IMR-90 (cell line): Measurements from ENCODE around the gene EHMT1. TPM values are rescaled to one million over a fixed set of nuclear protein-coding genes. Genes with fewer than 3 reads are reported as not detected.

Experiments used
- ATAC-seq: fragments of 200-7000 bp; cut with Tn5 transposase; 2 replicates; pipeline ENCODE4 v1.9.1; 2020; ENCODE audit warnings: low read depth, mild to moderate bottlenecking, moderate library complexity
- BruUV-seq: library from RNA; stranded (reverse); fragments of 400-500 nt; replicated peaks from 2 replicates; lab custom pipeline; 2021; lab: Mats Ljungman, UMichigan
- CTCF ChIA-PET: fragments of 300-600 bp; formaldehyde crosslinking; extraction: SDS; loops from one replicate; lab custom pipeline; 2021; ENCODE audit warnings: antibody characterized with exemption; lab: Yijun Ruan, JAX
- POLR2A ChIA-PET: fragments of 300-600 bp; sonication (Branson Sonifier 250); formaldehyde crosslinking; loops from one replicate; lab custom pipeline; 2022; ENCODE audit warnings: antibody characterized with exemption; ENCODE audit not compliant: unreplicated experiment; lab: Charles Lee
- DNase-seq: peaks from one replicate; pipeline ENCODE4 v3.0.0; 2013
- H2AFZ ChIP-seq: replicated peaks from 2 replicates; pipeline ENCODE3; 2013; ENCODE audit warnings: low read length, mild to moderate bottlenecking; ENCODE audit not compliant: poor library complexity
- H2AK5ac ChIP-seq: 2 replicates; pipeline ENCODE4 v1.6.1; 2013; ENCODE audit warnings: low read depth, low read length, inconsistent platforms
- H2AK9ac ChIP-seq: replicated peaks from 2 replicates; pipeline ENCODE3; 2013; ENCODE audit warnings: mild to moderate bottlenecking, low read depth, low read length, moderate library complexity; ENCODE audit not compliant: poor library complexity
- H2BK120ac ChIP-seq: 2 replicates; pipeline ENCODE4 v1.6.1; 2013; ENCODE audit warnings: low read depth, low read length, inconsistent platforms
- H2BK15ac ChIP-seq: 3 replicates; pipeline ENCODE4 v1.6.1; 2013; ENCODE audit warnings: low read depth, low read length, inconsistent platforms
- H2BK20ac ChIP-seq: 2 replicates; pipeline ENCODE4 v1.6.1; 2013; ENCODE audit warnings: low read depth, mild to moderate bottlenecking, inconsistent platforms, low read length, moderate library complexity
- H2BK5ac ChIP-seq: 2 replicates; pipeline ENCODE4 v1.6.1; 2013; ENCODE audit warnings: mild to moderate bottlenecking, low read depth, low read length, inconsistent platforms; ENCODE audit not compliant: poor library complexity, severe bottlenecking
- H3K14ac ChIP-seq: replicated peaks from 2 replicates; pipeline ENCODE4 v1.6.1; 2013; ENCODE audit warnings: low read depth, low read length, inconsistent platforms
- H3K18ac ChIP-seq: 2 replicates; pipeline ENCODE4 v1.6.1; 2013; ENCODE audit warnings: low read depth, low read length, control low read depth
- H3K23ac ChIP-seq: 2 replicates; pipeline ENCODE4 v1.6.1; 2013; ENCODE audit warnings: low read depth, low read length, inconsistent platforms
- H3K27ac ChIP-seq: 2 replicates; pipeline ENCODE4 v1.5.1; 2013; ENCODE audit warnings: mild to moderate bottlenecking, control low read depth, low read length; ENCODE audit not compliant: insufficient read depth
- H3K27me3 ChIP-seq: 2 replicates; pipeline ENCODE4 v1.6.1; 2013; ENCODE audit warnings: low read length; ENCODE audit not compliant: control insufficient read depth, insufficient read depth
- H3K36me3 ChIP-seq: 2 replicates; pipeline ENCODE4 v1.6.1; 2013; ENCODE audit warnings: low read length, mixed read lengths; ENCODE audit not compliant: control insufficient read depth, insufficient read depth
- H3K4ac ChIP-seq: 2 replicates; pipeline ENCODE4 v1.6.1; 2013; ENCODE audit warnings: low read depth, low read length, inconsistent platforms
- H3K4me1 ChIP-seq: 2 replicates; pipeline ENCODE4 v1.6.1; 2013; ENCODE audit warnings: low read length, mixed read lengths; ENCODE audit not compliant: control insufficient read depth, insufficient read depth
- H3K4me2 ChIP-seq: 2 replicates; pipeline ENCODE4 v1.6.1; 2013; ENCODE audit warnings: low read depth, mild to moderate bottlenecking, control low read depth, low read length, moderate library complexity
- H3K4me3 ChIP-seq: 2 replicates; pipeline ENCODE4 v1.5.1; 2013; ENCODE audit warnings: low read depth, mild to moderate bottlenecking, control low read depth, low read length, moderate library complexity; ENCODE audit not compliant: insufficient read depth
- H3K56ac ChIP-seq: 2 replicates; pipeline ENCODE4 v1.6.1; 2013; ENCODE audit warnings: low read length, inconsistent platforms; ENCODE audit not compliant: insufficient read depth; ENCODE audit errors: extremely low read depth
- H3K79me1 ChIP-seq, 2 experiments: 2 replicates each; pipeline ENCODE4 v1.6.1; 2013; ENCODE audit warnings: low read length in 2 of 2, inconsistent platforms in 1 of 2, low read depth in 1 of 2
- H3K9ac ChIP-seq: 2 replicates; pipeline ENCODE4 v1.6.1; 2013; ENCODE audit warnings: low read depth, low read length, control low read depth
- H3K9me1 ChIP-seq: 2 replicates; pipeline ENCODE4 v1.6.1; 2013; ENCODE audit warnings: low read length, inconsistent platforms; ENCODE audit not compliant: insufficient read depth
- H3K9me3 ChIP-seq: 2 replicates; pipeline ENCODE4 v1.6.1; 2013; ENCODE audit warnings: low read length; ENCODE audit not compliant: control insufficient read depth, insufficient read depth
- H4K20me1 ChIP-seq: 2 replicates; pipeline ENCODE4 v1.6.1; 2013; ENCODE audit warnings: low read length, inconsistent platforms; ENCODE audit not compliant: insufficient read depth
- H4K5ac ChIP-seq: 2 replicates; pipeline ENCODE4 v1.6.1; 2013; ENCODE audit warnings: mild to moderate bottlenecking, low read depth, low read length, control low read depth
- H4K8ac ChIP-seq, 2 experiments: 2 replicates each; pipeline ENCODE4 v1.6.1; 2013; ENCODE audit warnings: low read depth in 2 of 2, low read length in 2 of 2, control low read depth in 1 of 2, inconsistent platforms in 1 of 2
- H4K91ac ChIP-seq: 2 replicates; pipeline ENCODE4 v1.6.1; 2013; ENCODE audit warnings: low read depth, low read length, inconsistent platforms; ENCODE audit not compliant: insufficient read depth
- BHLHE40 ChIP-seq: fragments of 150-350 bp; IDR thresholded peaks from 2 replicates; pipeline ENCODE4 v1.6.1; 2016; ENCODE audit warnings: mild to moderate bottlenecking, low read depth, low read length
- CEBPB ChIP-seq: IDR thresholded peaks from 2 replicates; pipeline ENCODE4 v1.6.1; 2012; ENCODE audit warnings: low read depth, low read length, improper control_type of control experiment
- CHD1 ChIP-seq: IDR thresholded peaks from 2 replicates; pipeline ENCODE4 v1.6.1; 2012; ENCODE audit warnings: low read depth, low read length, improper control_type of control experiment
- FOS ChIP-seq: fragments of 150-350 bp; IDR thresholded peaks from 2 replicates; pipeline ENCODE4 v1.6.1; 2016; ENCODE audit warnings: low read depth, low read length
- MAFK ChIP-seq: IDR thresholded peaks from 2 replicates; pipeline ENCODE4 v1.6.1; 2012; ENCODE audit warnings: low read depth, low read length, improper control_type of control experiment
- MAZ ChIP-seq: IDR thresholded peaks from 2 replicates; pipeline ENCODE4 v1.6.1; 2012; ENCODE audit warnings: low read depth, mild to moderate bottlenecking, low read length, improper control_type of control experiment, moderate library complexity, borderline replicate concordance
- POLR2A ChIP-seq: IDR thresholded peaks from 2 replicates; pipeline ENCODE4 v1.6.1; 2012; ENCODE audit warnings: mild to moderate bottlenecking, low read depth, low read length
- RAD21 ChIP-seq: IDR thresholded peaks from 2 replicates; pipeline ENCODE4 v1.6.1; 2012; ENCODE audit warnings: low read length, improper control_type of control experiment
- RCOR1 ChIP-seq: IDR thresholded peaks from 2 replicates; pipeline ENCODE4 v1.6.1; 2012; ENCODE audit warnings: mild to moderate bottlenecking, low read length, improper control_type of control experiment; ENCODE audit not compliant: insufficient replicate concordance
- RFX5 ChIP-seq: IDR thresholded peaks from 2 replicates; pipeline ENCODE4 v1.8.0; 2012; ENCODE audit warnings: low read depth, mild to moderate bottlenecking, low read length, moderate library complexity
- SMC3 ChIP-seq: fragments of 150-350 bp; IDR thresholded peaks from 2 replicates; pipeline ENCODE4 v1.6.1; 2016; ENCODE audit warnings: low read depth, mild to moderate bottlenecking, antibody characterized with exemption, low read length, moderate library complexity
- WGBS, 2 experiments: methylation state at CpG; one replicate each; pipeline versions ENCODE4 v1.1.5 to v1.1.7; 2013; ENCODE audit warnings: missing lambda C conversion rate in 2 of 2; ENCODE audit not compliant: insufficient read length in 1 of 2; ENCODE audit errors: extremely low coverage in 2 of 2; 5-methylcytosine and 5-hydroxymethylcytosine counted together
- dilution Hi-C: fragments of 300-500 bp; cut with HindIII; formaldehyde crosslinking; loops from one replicate; pipeline ENCODE4 v1.14.3; 2018; ENCODE audit warnings: low sequenced_read_pairs; ENCODE audit not compliant: unreplicated experiment
- in situ Hi-C: fragments of 300-500 bp; cut with MboI; formaldehyde crosslinking; loops from 3 replicates; pipeline ENCODE4 v1.14.3; 2019; ENCODE audit warnings: low sequenced_read_pairs, inconsistent platforms, mixed read lengths
- intact Hi-C: fragments of 100-400 bp; cut with micrococcal nuclease; formaldehyde crosslinking; loops from 2 replicates; pipeline ENCODE4 v1.10.0; 2022
- polyA plus RNA-seq, 3 experiments: library from polyadenylated mRNA; depleted of rRNA; stranded (reverse); fragments of >200 nt; gene quantifications; 2 replicates each; pipeline ENCODE4 v1.2.3, GENCODE V29; 2012; ENCODE audit warnings: low replicate concordance in 1 of 3
- total RNA-seq: library from RNA; depleted of rRNA; stranded (reverse); fragments of >200 nt; gene quantifications from 2 replicates; pipeline ENCODE4 v1.2.3, GENCODE V29; 2012
- TF ChIP-seq, protein P1 (sequence below): conservative IDR thresholded peaks from 2 replicates; pipeline ENCODE4 v1.5.1; 2012; ENCODE audit warnings: mild to moderate bottlenecking, low read depth, low read length, improper control_type of control experiment
- TF ChIP-seq, protein P2 (sequence below): fragments of 150-350 bp; IDR thresholded peaks from 2 replicates; pipeline ENCODE4 v1.6.1; 2017; ENCODE audit warnings: mild to moderate bottlenecking, antibody characterized with exemption, low read length, low read depth
- TF ChIP-seq, protein P3 (sequence below): fragments of 150-350 bp; IDR thresholded peaks from 2 replicates; pipeline ENCODE4 v1.6.1; 2016; ENCODE audit warnings: low read depth, mild to moderate bottlenecking, low read length, moderate library complexity, borderline replicate concordance

The EHMT1 gene
- total and polyA plus RNA-seq, 2 of the 4 experiments (the other 2 are of a cell fraction): 32.8 to 35.1 TPM

DNA sequence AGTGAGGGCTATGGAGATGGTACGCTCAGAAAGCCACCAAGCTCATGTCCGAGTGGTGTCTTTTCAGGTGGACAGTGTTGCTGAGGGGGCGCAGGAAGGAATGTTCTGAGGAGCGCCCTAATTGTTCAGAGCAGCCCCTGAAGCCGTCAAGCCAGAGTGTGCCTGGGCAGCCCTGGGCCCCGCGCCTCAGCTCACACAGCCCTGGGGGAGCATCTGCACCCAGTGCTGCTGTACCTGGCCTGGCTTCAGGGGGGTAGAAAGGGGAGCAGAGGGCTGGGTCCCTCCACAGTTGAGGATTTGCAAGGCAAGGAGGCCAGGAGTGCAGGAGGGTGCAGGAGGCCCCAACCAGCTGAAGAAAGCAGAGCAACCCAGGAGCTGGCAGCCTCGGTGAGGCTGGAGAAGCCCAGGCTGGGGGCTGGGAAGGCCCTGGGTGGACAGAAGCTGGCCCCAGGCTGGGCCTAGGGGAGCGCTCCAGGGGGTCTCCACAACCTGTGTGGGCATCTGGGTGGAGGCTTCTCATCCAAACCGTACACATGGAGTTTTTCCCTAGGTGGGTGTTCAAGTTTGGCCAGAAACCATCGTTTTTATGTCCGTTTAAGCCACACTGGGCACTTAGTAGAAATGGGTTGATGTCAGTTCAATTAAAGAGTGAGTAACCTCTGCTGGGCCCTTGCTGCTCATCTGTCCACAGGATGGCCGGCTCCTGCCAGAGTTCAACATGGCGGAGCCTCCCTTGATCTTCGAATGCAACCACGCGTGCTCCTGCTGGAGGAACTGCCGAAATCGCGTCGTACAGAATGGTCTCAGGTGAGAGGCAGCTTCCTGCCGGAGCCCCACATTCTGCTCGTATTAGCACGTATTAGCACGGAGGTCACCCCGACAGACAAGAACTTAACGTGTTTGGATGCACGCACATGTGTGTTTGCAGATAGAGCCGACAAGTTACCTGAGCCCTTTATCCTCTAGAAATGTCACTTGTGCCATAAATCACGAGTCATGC is 196.8 kb downstream of the EHMT1 start:
- dilution Hi-C loops: no loop called here
- no peak overlapping the region for H4K91ac ChIP-seq
- no peaks in the 10 kb centered on the region for H3K4me1 ChIP-seq
- no peak overlapping the region for H2BK20ac ChIP-seq
- H4K20me1 ChIP-seq: no peaks in the 10 kb centered on the region
- no peak overlapping the region for H2BK120ac ChIP-seq
- H3K23ac ChIP-seq: no peak overlapping the region
- no peak overlapping the region for H3K4me2 ChIP-seq
- no peak overlapping the region for H3K18ac ChIP-seq
- in situ Hi-C loops: no loop called here
- intact Hi-C loops: no loop called here
- BruUV-seq: no TSS peak
- DNase-seq: no peak
- POLR2A ChIA-PET: no interaction called here
- no peak overlapping the region for H2BK5ac ChIP-seq
- H3K4ac ChIP-seq: no peak overlapping the region
- no peak overlapping the region for H3K27ac ChIP-seq
- no peak overlapping the region for H2AK9ac ChIP-seq
- H4K8ac ChIP-seq: no peak overlapping the region
- ATAC-seq: no peak
- H3K27me3 ChIP-seq: no peaks in the 10 kb centered on the region
- H3K36me3 ChIP-seq: peaks cover 62% of the 10 kb centered on the region
- no peaks in the 10 kb centered on the region; the same call in 1 of the 2 replicates for H3K9me1 ChIP-seq
- H3K4me3 ChIP-seq: no peak overlapping the region
- no peak overlapping the region for H2AFZ ChIP-seq
- no peak overlapping the region for H3K9ac ChIP-seq
- CTCF ChIA-PET: no interaction called here
- no peak overlapping the region for H2BK15ac ChIP-seq
- WGBS, 2 experiments: 94% methylated on average over 20 of the region's 30 CpGs; no CpG with 5 or more reads in 1 of the 2 experiments
- H2AK5ac ChIP-seq: no peak overlapping the region
- H3K56ac ChIP-seq: no peak overlapping the region
- peaks cover 17% of the 10 kb centered on the region; the same call in 1 of the 2 replicates for H3K9me3 ChIP-seq
- H3K14ac ChIP-seq: no peak overlapping the region
- peaks cover 3 to 6% of the 10 kb centered on the region in 2 experiments; a peak in 3 of 4 replicates for H3K79me1 ChIP-seq
- H4K5ac ChIP-seq: no peak overlapping the region
- no peak for TF ChIP-seq POLR2A
- TF ChIP-seq, protein P1, sequence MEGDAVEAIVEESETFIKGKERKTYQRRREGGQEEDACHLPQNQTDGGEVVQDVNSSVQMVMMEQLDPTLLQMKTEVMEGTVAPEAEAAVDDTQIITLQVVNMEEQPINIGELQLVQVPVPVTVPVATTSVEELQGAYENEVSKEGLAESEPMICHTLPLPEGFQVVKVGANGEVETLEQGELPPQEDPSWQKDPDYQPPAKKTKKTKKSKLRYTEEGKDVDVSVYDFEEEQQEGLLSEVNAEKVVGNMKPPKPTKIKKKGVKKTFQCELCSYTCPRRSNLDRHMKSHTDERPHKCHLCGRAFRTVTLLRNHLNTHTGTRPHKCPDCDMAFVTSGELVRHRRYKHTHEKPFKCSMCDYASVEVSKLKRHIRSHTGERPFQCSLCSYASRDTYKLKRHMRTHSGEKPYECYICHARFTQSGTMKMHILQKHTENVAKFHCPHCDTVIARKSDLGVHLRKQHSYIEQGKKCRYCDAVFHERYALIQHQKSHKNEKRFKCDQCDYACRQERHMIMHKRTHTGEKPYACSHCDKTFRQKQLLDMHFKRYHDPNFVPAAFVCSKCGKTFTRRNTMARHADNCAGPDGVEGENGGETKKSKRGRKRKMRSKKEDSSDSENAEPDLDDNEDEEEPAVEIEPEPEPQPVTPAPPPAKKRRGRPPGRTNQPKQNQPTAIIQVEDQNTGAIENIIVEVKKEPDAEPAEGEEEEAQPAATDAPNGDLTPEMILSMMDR: no peak
- TF ChIP-seq, protein P2, sequence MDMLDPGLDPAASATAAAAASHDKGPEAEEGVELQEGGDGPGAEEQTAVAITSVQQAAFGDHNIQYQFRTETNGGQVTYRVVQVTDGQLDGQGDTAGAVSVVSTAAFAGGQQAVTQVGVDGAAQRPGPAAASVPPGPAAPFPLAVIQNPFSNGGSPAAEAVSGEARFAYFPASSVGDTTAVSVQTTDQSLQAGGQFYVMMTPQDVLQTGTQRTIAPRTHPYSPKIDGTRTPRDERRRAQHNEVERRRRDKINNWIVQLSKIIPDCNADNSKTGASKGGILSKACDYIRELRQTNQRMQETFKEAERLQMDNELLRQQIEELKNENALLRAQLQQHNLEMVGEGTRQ: no peak
- no peak for TF ChIP-seq CHD1
- no peak for TF ChIP-seq MAFK
- TF ChIP-seq, protein P3, sequence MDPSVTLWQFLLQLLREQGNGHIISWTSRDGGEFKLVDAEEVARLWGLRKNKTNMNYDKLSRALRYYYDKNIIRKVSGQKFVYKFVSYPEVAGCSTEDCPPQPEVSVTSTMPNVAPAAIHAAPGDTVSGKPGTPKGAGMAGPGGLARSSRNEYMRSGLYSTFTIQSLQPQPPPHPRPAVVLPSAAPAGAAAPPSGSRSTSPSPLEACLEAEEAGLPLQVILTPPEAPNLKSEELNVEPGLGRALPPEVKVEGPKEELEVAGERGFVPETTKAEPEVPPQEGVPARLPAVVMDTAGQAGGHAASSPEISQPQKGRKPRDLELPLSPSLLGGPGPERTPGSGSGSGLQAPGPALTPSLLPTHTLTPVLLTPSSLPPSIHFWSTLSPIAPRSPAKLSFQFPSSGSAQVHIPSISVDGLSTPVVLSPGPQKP: no peak
- TF ChIP-seq RFX5: no peak
- TF ChIP-seq BHLHE40: no peak
- no peak for TF ChIP-seq CEBPB
- TF ChIP-seq RAD21: no peak
- TF ChIP-seq MAZ: no peak
- TF ChIP-seq FOS: no peak
- TF ChIP-seq SMC3: no peak
- TF ChIP-seq RCOR1: no peak
